ENCODE data around the gene TNKS1BP1.
A peak's percentile ranks its signal among the peaks of the same experiment; 100 is the strongest.

The TNKS1BP1 gene

DNA sequence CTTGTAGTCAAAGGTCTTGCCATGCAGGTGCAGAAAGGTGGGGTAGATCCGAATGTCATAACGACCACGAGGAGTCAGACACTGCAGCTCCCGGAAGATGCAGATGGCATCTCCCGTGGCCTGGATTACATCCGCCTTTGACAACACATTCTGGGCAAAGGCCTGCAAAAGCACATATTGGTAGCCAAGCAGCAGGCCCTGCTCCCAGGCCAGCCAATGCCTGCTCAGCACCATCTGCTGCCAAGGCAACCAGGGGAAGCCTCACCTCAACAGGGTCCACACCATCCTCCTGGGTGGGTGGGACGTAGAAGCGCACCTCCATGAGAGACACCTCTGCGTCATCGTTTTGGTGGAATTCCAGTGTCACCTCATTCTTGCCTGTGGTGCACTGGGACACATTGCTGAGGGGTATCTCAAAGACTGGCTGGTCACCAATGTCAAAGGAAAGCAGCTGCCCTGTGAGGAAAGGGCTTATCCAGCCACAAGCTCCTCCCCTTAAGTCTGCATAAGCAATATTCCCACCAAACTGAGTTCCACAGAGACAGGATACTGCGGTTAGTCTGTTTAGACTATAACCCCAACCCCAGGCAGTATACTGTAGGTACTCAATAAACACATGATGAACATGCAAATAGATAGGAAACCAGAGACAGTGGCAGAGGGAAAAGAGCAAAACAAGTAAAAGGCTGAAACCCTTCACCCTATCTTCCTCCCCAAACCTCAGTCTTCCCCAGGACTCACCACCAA lies 8.1 kb upstream of the TNKS1BP1 start:
- DNase-seq (ENCODE audit: low spot score), result no peak

DNA sequence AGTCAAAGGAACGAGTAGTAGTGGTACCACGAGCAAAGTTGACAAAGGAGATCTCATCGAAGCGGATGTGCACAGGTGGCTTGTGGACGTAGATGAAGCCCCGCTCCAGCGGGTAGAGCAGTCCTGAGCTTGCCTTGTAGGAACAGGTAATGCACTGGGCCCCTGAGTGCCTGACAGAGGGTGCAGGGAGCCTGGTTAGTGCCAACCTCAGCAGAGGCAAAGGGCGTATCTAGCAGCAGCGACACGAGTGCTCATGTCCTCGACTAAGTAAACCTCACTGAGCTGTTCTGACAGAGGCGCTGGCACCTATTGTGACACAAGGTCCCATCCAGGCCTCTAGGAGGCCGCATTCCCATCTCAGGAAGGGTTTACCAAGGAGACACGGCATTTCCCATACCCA lies 7.0 kb upstream of the TNKS1BP1 start:
- no peak for DNase-seq (ENCODE audit: low spot score)

DNA sequence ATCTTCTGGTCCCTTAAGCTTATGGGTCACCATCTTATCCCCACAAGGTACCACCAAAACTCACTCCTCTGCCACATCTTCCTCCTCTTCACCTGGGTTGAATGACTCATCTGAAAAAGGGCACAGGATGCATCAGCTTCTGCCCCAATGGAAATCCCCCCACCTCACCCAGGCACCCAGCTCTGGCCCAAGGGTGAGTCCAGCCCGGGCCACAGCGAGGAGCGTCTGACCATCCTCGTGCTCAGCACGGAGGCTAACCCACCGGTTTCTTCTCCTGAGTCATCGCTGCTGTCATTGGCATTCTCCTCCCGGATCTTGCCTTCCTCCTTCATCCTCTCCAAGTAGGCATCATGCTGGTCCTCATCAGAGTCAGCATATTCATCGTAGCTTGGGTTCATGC lies 5.3 kb upstream of the TNKS1BP1 start:
- no peak for DNase-seq (ENCODE audit: low spot score)

DNA sequence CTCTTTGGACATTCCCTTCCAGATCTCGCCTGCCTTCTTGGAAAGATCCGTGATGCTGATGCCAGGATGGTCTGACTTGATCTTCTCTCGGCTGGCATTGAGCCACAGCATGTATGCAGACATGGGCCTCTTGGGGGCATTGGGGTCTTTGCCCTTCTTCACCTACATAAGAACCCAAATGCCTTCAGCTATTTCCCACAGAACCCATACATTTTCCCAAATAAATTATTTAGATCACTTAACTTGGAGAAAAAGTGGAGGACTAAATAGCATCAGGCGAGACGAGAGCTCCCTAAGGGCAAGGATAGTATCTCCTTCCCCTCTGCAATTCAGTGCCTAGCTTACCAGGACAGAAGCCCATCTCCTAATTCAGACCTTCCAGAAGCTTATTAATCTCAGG lies 3.0 kb upstream of the TNKS1BP1 start:
- no peak for DNase-seq (ENCODE audit: low spot score)

DNA sequence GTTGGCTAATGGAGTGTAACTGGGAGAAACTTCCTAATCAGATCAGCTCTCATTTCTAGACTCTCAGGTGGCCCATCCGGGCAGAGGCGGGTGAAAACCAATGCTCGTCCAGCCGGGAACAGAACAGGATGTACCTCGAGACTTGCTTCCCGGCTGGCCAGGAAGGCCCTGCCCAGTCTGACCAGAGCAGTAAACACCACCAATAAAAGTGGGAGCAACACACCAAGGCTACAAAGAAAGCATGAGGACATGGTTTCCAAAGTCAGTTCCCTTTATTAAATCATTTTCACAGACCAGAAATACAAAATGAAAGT lies 940 bp upstream of the TNKS1BP1 start:
- DNase-seq (ENCODE audit: low spot score), result no peak

DNA sequence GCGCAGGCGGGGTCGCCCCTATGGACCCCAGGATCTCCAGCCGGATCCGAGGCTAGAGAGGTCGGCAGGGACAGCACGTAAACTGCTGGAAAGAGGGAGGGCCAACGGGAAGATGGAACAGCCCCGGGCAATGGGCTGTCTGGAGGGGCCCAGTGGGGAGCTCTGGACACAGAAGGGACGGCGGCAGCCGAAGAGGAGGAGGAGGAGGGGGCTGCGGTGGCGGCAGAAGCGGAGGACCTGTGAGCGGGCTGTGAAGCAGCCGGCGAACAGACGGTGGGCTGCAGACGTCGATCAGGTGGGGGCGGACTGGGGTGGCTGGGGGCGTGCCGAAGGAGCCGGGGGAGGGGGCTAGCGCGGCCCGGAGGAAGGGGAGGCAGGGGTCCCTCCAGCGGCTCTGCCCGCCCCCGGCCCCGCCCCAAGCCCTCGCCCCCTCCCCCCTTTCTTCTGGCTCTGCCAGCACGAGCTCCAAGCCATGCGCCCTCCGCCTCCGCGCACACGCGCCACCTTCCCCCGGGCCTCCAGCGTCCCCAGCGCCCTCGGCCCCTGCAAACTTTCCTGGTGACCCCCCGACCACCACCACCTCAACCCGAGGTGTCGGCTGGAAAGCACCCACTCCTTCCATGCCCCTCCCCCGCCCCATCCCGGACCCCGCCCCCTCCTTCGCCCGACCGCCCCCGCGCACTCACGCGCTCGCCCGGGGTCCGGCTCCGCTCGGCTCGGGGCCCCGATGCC lies 432 bp downstream of the TNKS1BP1 start:
- DNase-seq (ENCODE audit: low spot score), result peak; percentile 43

DNA sequence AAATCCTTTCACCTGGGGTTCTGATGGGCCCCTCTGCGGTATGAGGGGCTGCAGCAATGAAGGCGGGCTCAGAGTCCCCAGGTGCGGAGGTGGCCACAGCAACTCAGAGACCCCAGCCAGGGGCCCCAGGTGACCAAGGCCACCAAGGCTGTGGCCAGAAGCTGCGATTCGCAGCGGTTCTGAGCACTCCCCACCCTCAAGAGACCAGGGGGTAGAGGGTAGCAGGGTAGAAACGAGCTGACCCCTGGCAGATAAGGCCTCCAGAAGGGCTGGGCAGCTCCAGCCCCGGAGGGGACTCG lies 948 bp downstream of the TNKS1BP1 start:
- DNase-seq (ENCODE audit: low spot score), result no peak

DNA sequence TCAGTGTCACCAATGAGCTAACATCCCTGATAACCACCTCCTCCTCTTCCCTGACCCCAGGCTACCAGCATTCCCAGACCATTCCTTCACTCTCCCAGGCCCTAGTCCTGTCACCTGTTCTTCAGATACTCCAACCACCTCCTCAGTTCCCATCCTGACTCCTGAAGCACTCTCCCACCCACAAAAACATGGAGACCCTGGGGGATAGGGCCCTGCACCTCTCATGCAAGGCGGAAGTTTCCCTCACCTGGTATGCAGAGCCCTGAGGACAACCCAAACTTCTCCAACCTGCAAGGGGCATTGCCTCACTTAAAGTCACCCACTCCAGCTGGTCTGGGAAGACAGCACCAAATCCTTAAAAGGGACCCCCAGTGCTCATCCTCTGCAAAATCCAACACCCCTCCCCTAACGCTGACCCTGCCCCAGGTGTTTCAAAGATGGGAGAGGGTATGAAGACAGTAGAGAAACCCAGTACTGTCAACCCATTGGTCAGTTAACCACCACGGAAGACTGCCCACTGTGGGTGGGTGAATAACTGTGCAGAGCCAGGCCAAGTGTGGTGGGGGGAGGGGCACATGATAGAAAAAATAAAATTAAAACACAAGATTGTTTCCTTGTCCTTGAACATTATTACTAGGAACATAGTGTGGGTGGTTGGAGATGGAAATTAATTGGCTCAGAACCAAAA lies 1.4 kb downstream of the TNKS1BP1 start:
- peak; percentile 40 for DNase-seq (ENCODE audit: low spot score)

DNA sequence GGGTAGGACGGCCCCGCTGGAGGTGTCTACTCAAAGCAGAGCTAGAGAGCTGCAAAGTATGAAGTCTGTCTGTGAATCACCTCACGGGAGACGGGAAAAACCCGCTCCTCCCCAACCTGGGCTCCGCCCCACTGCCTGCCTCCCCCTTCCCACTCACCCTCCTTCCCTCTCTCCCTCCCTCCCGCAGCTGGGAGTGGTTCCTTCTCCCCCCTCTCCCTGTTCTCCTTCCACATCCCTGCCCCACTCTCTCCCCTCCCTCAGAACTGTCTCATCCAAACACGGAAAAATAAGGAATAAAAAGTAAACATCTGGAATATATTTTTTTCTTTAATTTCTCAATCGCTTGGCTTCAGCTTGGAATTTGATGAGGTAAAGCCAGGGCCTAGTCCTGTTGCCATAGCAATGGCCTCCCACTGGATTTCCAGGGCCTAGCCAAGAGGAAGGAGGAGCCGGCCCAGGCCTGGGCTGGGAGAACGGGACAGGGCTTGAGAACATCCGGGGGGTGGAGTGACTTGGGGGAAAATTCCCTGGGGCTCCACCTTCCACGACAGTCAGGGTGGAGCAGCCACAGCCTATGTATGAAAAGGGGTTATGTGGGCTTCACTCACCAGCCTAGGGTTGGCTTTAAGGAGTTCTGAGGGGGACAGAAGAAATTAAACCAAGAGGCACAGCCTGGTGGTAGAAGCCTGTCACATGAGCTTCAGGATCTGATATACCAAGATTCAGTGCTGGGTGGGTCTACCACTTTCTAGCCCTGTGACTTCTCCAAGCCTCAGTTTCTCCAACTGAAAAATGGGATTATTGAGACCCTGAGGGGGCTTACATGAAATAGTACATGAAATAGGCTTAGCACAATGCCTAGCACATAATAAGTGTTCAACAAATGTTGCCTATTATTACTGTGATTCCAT lies 2.2 kb downstream of the TNKS1BP1 start:
- peak; percentile 96 for DNase-seq (ENCODE audit: low spot score)

DNA sequence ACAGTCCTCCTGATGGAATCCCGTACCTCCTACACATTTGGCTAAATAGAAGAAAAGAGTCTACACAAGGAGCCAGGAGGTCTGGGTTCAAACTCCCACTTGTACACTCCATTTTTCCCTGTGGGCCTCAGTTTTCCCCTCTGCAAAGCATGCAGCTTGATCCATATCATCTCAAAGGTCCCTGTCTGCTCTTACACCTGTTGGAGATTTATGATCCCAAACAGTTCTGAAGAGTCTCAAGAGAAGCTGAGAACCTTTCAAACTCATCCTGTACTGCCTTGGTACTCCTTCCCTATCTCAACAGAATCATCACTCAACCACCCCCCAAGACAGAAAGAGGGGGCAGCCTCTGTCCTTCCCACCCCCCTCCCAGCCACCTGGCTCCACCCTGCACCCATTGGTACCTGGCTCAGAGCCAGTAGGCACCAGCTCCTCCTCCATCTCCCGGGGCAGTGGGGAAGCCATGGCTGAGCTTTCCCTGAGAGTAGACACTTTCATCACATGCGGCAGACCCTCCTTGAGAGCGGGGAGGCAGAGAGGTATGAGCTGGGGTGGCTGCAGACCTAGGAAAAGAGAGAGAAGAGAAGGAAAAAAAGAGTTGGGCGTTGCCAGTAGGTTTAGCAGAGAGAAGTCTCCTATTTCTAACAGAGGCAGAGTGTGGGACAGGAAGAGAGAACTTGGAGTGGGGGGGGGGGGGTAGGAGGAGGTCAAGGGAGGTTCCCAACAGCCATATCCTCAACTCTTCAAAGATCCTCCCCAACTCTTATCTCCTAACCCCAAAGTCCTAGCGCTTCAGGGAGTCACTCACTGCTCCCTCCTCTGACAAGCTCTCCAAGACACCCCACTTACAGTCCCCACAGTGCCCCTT lies 3.1 kb downstream of the TNKS1BP1 start:
- peak; percentile 51 for DNase-seq (ENCODE audit: low spot score)

DNA sequence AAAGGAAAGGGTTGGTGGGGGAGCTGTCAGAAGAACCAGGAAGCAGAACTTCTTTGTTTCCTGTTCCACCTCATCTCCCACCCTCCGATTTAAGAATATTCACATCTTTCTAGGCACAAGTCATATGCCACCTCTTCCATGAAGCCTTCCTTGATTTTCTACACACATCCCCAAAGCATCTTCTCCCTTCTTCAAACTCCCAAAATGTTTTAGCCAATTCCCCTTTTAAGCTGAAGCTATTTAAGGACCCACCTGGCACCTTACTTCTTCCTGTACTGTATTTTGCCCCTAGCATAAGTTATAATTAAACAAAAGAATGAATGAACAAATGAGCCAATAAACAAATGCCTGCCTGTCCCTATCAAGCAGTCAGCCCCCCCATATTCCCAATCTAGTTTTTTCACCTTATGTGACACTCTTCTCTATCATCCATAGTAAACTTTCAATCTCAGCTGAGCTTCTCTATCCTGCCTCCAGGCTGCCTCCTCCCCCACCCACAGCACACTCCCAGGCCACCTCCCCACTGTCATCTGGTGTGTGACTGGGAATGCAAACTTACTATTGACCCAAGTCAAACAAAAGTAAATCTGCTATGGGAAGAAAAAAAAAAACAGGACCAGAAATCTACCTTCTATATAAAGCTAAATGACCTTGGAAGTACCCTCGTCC lies 3.9 kb downstream of the TNKS1BP1 start:
- no peak for DNase-seq (ENCODE audit: low spot score)

DNA sequence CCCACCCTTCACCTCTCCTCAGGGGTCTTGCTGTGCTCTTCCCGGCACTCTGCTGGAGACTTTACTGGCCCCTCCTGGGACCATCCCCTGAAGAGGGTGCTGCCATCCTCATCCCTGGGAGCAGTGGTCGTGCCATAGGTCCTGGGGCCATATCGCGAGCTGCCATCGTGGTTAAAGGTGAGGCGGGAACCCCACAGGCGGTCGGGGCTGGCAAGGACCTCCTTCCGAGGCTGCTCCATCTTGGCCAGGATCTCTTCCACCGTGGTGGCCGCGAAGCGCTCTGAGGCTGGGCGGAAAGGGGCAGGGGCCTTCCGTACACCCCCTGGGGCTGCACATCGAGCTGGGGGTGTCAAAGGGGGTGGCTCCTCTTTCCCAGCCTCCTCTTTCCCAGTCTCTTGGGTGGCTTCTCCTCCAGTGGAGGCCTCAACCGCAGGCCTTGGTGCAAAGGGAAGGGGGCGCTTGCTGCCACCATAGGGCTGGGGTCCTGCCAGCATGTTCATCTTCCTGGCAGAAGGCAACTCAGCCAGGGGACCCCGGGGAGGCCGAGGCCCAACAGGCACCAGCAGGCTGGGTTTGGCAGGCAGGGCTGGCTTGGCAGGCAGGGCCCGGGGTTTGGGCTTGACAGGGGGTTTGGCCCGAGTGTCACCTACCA lies 4.6 kb downstream of the TNKS1BP1 start:
- DNase-seq (ENCODE audit: low spot score), result no peak

DNA sequence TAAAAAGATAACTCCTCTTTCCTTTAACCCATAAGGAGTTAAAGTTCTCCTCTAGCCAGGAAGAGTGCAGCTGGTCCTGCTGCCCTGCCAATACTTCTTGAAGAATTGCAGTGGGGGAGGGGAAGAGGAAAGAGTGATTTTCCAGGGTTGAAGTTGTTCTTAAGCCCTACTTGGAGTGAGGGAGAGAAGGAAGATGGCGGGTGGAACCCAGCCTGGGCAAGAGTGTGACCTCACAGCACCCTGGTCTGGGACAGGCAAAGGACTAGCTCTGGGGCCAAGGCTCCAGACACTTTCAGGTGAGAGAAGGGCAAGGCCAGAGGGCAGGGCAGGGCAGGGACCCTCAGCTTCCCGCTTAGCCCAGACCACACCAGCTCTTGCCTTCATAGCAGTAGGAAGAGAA lies 6.6 kb downstream of the TNKS1BP1 start:
- DNase-seq (ENCODE audit: low spot score), result no peak

DNA sequence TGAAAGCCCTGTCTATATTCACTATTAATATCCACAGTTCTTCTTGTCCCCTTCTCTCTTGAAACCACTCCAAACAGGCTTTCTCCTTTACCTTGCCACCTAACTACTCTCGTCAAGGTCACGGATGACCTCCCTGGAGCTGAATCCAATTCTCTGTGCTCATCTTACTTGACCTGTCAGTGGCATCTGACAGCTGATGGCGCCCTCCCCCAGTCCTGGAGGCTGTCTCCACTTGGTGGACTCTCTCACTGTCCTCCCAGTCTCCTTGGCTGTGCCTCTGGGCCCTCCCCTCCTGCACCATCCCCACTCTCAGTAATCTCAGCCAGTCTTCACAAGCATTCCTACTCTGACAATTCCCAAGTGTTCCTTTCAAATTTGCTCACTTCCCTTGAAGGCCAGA lies 8.7 kb downstream of the TNKS1BP1 start:
- DNase-seq (ENCODE audit: low spot score), result no peak

DNA sequence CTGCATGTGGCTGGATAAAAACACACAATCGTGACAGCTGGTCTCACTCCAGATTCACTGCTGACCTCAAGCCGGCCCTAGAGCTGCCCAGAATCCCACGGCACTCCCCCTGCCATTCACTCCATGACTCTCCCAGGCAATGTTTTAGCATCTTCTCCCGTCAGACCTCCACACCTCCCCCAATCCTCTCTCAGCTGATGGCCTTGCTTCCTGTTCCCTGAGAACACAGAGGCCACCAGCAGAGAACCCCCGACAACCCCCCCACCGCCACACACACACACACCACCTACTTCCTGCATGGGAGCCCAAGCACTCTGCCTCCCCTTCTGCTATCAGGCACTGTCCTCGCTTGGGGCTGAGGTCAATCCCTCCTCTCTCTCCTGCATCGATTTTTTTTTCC lies 9.3 kb downstream of the TNKS1BP1 start:
- no peak for DNase-seq (ENCODE audit: low spot score)

DNA sequence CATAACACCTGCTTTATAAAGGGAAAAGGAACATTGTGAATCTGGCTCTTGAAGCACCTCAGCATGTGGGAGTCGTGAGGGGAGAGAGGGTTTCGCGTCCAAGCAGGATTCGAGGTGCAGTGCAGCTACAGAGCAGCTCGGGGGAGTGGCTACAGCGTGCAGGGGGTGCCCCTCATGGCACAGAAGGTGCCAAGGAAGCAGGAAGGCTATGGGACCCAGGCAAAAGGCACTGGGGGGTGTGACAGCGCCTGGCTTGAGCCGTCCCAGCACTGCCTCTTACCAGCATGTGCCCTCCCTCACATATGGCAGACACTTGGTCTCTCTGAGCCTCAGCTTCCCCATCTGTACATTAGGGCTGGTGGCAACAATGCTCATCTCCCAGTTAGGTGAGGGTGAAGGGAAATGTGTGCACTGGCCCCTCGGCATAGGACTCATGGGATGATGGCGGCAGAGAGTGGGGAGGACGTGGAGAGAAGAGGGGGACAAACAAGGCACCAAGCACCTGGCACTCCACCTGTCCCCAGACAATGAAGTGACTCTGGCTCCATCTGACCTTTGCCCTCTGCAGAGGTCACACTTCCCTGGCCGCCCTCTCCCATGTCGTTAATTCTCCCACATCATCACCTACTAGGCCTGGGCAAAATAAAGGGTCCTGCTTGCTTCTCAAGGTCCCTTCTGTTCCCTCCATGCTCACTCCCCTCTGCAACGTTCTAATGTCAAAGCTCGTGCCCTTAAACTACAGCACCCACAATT lies 10.4 kb downstream of the TNKS1BP1 start:
- DNase-seq (ENCODE audit: low spot score), result no peak

DNA sequence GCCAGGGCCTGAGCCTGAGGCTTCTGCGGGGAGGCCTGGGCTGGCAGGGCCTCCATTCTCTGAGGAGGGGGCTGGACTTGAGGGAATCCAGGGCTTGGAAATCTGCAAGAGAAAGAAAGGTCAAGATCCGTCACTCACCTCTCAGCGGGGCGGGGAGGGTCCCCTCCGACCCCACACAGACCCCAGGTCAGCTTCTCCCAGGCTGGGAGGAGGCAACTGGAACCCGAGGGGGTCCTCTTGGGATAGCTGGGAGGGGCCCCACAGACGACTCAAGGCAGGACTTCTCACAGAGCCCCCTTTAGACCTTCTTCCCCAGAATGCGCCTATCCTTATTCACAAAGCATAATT lies 11.0 kb downstream of the TNKS1BP1 start:
- DNase-seq (ENCODE audit: low spot score), result no peak

DNA sequence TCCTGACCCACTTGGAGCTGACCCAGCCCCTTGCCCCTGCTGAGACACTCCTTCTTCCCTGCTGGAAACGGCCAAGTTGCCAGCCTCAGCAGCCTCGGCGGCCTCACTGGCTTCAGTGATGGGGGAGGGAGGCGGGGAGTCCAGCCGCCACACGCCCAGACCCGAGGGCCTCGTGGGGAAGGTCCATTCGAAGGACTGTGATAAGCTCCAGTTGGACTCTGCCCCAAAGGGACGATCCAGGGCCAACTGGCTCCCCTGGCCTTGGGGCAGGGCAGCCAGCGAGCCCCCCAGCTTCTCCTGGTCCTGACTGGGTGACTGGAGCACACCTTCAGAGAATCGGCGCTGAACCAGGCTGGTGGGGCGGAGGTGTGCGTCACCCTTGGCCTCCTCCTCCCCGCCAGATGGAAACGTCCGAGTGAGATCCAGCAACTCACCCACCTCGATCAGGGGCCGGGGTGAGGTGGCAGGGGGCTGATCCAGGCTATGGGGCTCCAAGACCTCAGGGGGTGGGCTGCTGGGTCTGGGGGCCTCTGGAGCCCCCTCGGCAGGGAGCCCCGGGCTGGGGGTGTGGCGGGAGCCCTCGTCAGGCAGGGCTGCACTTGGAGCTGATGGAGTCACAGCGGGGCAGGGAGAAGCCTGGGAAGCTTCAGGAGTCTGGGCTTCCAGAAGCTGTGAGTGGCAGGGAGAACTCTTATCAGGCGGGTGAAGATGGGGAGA lies 11.5 kb downstream of the TNKS1BP1 start:
- no peak for DNase-seq (ENCODE audit: low spot score)

DNA sequence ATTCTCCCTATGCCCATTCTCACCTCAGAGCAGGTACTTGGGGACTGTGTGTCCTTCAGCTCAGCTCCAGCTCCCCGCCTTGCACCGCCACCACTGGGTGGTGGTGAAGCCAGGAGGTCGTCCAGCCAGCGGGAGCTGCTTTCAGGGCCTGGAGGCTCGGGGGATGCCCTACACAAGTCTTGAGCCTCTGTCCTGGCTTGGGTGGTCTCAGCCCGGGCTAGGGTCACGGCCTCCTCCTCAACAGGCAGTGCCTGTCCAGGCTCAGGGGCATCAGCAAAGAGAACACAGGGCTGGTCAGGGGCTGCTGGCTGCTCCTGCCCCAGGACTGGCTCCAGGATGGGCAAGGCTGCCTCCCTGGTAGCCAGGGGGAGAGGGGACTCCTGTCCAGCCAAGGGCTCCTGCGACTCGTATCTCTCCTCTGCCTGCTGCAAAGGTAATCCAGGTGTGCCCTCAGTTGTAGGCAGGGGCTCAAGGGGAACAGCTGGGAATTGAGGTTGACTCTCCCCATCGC lies 12.2 kb downstream of the TNKS1BP1 start:
- no peak for DNase-seq (ENCODE audit: low spot score)
